GM23248 (cell line): ENCODE data around the gene CABP7.

Source experiments
- EZH2 ChIP-seq: fragments of 200-600 bp; sonication (generic); IDR thresholded peaks from 2 replicates; pipeline ENCODE4 v1.6.1; 2018; ENCODE audit warnings: antibody characterized with exemption, mild to moderate bottlenecking; ENCODE audit not compliant: insufficient read depth, poor library complexity, severe bottlenecking
- EZH2phosphoT487 ChIP-seq: fragments of 200-600 bp; sonication (generic); IDR thresholded peaks from 2 replicates; pipeline ENCODE4 v1.6.1; 2018; ENCODE audit warnings: antibody characterized with exemption, moderate library complexity, mild to moderate bottlenecking, low read depth; ENCODE audit not compliant: insufficient read depth

GRCh38 chr22:29755889-29756288, 36.1 kb downstream of the CABP7 start:
- no peak for TF ChIP-seq EZH2
- no peak for TF ChIP-seq EZH2phosphoT487
